Neural progenitor cell (in vitro differentiated cells): ENCODE results near the gene DCUN1D5. TPM values are rescaled to one million over a fixed set of nuclear protein-coding genes. Genes with fewer than 3 reads are reported as not detected.

Source experiments
- DNase-seq: peaks from one replicate; pipeline ENCODE4 v3.0.0-alpha.2; 2016; ENCODE audit warnings: low spot score
- H2AFZ ChIP-seq: fragments of 200-600 bp; sonication (generic); replicated peaks from 2 replicates; pipeline ENCODE4 v1.6.1; 2016; ENCODE audit warnings: antibody characterized with exemption
- H3F3A ChIP-seq: fragments of 200-600 bp; sonication (generic); 2 replicates; pipeline ENCODE4 v1.6.1; 2016; ENCODE audit warnings: antibody characterized with exemption, low read depth
- H3K27ac ChIP-seq: fragments of 200-600 bp; sonication (generic); 2 replicates; pipeline ENCODE4 v1.5.1; 2016; ENCODE audit warnings: mild to moderate bottlenecking
- H3K27me3 ChIP-seq: fragments of 200-600 bp; sonication (generic); 2 replicates; pipeline ENCODE4 v1.6.1; 2016; ENCODE audit warnings: mild to moderate bottlenecking, moderate library complexity
- H3K36me3 ChIP-seq: fragments of 200-600 bp; sonication (generic); 2 replicates; pipeline ENCODE4 v1.5.1; 2016
- H3K4me1 ChIP-seq: fragments of 200-600 bp; sonication (generic); 2 replicates; pipeline ENCODE4 v1.6.1; 2016; ENCODE audit warnings: mixed run types
- H3K4me2 ChIP-seq: fragments of 200-600 bp; sonication (generic); 2 replicates; pipeline ENCODE4 v1.6.1; 2016
- H3K4me3 ChIP-seq: fragments of 200-600 bp; sonication (generic); 2 replicates; pipeline ENCODE4 v1.5.1; 2016
- H3K79me2 ChIP-seq: fragments of 200-600 bp; sonication (generic); 2 replicates; pipeline ENCODE4 v1.6.1; 2016; ENCODE audit warnings: low read depth
- H3K9ac ChIP-seq: fragments of 200-600 bp; sonication (generic); 2 replicates; pipeline ENCODE4 v1.6.1; 2016
- H3K9me3 ChIP-seq: fragments of 200-600 bp; sonication (generic); 2 replicates; pipeline ENCODE4 v1.5.1; 2016; ENCODE audit warnings: low read depth
- H4K20me1 ChIP-seq: fragments of 200-600 bp; sonication (generic); 2 replicates; pipeline ENCODE4 v1.6.1; 2016; ENCODE audit warnings: low read depth
- H3K27ac Mint-ChIP-seq: 3 replicates; pipeline ENCODE4 v1.8.0; 2021; ENCODE audit warnings: mixed read lengths
- H3K27me3 Mint-ChIP-seq: 2 replicates; pipeline ENCODE4 v1.8.0; 2022; ENCODE audit warnings: low read depth, mild to moderate bottlenecking, inconsistent platforms, moderate library complexity, mixed read lengths; ENCODE audit not compliant: insufficient read depth
- H3K36me3 Mint-ChIP-seq: 3 replicates; pipeline ENCODE4 v1.8.0; 2021; ENCODE audit warnings: mixed read lengths
- H3K4me1 Mint-ChIP-seq: 3 replicates; pipeline ENCODE4 v1.8.0; 2021; ENCODE audit warnings: mixed read lengths
- H3K4me3 Mint-ChIP-seq: 3 replicates; pipeline ENCODE4 v1.8.0; 2021; ENCODE audit warnings: mild to moderate bottlenecking, moderate library complexity, mixed read lengths
- H3K9me3 Mint-ChIP-seq: 3 replicates; pipeline ENCODE4 v1.8.0; 2020; ENCODE audit warnings: mixed read lengths
- CTCF ChIP-seq: fragments of 200-600 bp; sonication (generic); IDR thresholded peaks from 2 replicates; pipeline ENCODE4 v1.5.1; 2017; ENCODE audit warnings: antibody characterized with exemption, mild to moderate bottlenecking
- EZH2 ChIP-seq: fragments of 200-600 bp; sonication (generic); IDR thresholded peaks from 2 replicates; pipeline ENCODE4 v1.6.1; 2017; ENCODE audit warnings: antibody characterized with exemption, mild to moderate bottlenecking, moderate library complexity
- EZH2phosphoT487 ChIP-seq: fragments of 200-600 bp; sonication (generic); IDR thresholded peaks from 2 replicates; pipeline ENCODE4 v1.6.1; 2017; ENCODE audit warnings: antibody characterized with exemption
- total RNA-seq: library from RNA; depleted of rRNA; stranded (reverse); fragments of >200 nt; gene quantifications from 2 replicates; pipeline ENCODE4 v1.2.3, GENCODE V29; 2015; ENCODE audit warnings: low replicate concordance

The DCUN1D5 gene
- total RNA-seq, 1 donor from 2014 or later = 75.9 TPM

- TF ChIP-seq EZH2phosphoT487 (no peak), CTCF (no peak), EZH2 (no peak)
- Histone ChIP-seq H3K9ac (no peak overlapping the region), H3K4me1 (no peaks in the 10 kb centered on the region), H3K27ac (no peak overlapping the region), H3K9me3 (no peaks in the 10 kb centered on the region), H3K36me3 (peaks cover 28% of the 10 kb centered on the region), H3K4me2 (no peak overlapping the region), H4K20me1 (no peaks in the 10 kb centered on the region), H3K4me3 (no peak overlapping the region), H3F3A (no peaks in the 10 kb centered on the region), H3K79me2 (peaks cover 47% of the 10 kb centered on the region), H2AFZ (no peak overlapping the region), H3K27me3 (no peaks in the 10 kb centered on the region)
- peaks cover 22% of the 10 kb centered on the region for H3K36me3 Mint-ChIP-seq
- no peaks in the 10 kb centered on the region for H3K9me3 Mint-ChIP-seq
- no peak overlapping the region for H3K4me3 Mint-ChIP-seq
- H3K27me3 Mint-ChIP-seq = no peaks in the 10 kb centered on the region
- H3K27ac Mint-ChIP-seq = no peak overlapping the region
- no peak for DNase-seq
- H3K4me1 Mint-ChIP-seq = no peaks in the 10 kb centered on the region
These were observed 24.8 kb downstream of the DCUN1D5 start for GRCh38 chr11:103067118-103067517.

- H3K79me2 ChIP-seq = no peaks in the 10 kb centered on the region
- H3F3A ChIP-seq = peaks cover 3% of the 10 kb centered on the region
- Mint-ChIP-seq H3K9me3 (no peaks in the 10 kb centered on the region), H3K4me1 (no peaks in the 10 kb centered on the region), H3K4me3 (no peak overlapping the region), H3K27ac (no peak overlapping the region), H3K36me3 (peaks cover 9% of the 10 kb centered on the region), H3K27me3 (no peaks in the 10 kb centered on the region)
- no peak overlapping the region for H3K27ac ChIP-seq
- H4K20me1 ChIP-seq = no peaks in the 10 kb centered on the region
- no peak overlapping the region for H3K4me3 ChIP-seq
- no peak for DNase-seq
- peaks cover 33% of the 10 kb centered on the region for H3K36me3 ChIP-seq
- no peak overlapping the region for H3K4me2 ChIP-seq
- TF ChIP-seq EZH2 (no peak), EZH2phosphoT487 (no peak), CTCF (no peak)
- H3K9me3 ChIP-seq = no peaks in the 10 kb centered on the region
- no peak overlapping the region for H2AFZ ChIP-seq
- H3K4me1 ChIP-seq = no peaks in the 10 kb centered on the region
- no peak overlapping the region for H3K9ac ChIP-seq
- no peaks in the 10 kb centered on the region for H3K27me3 ChIP-seq
These were observed 30.3 kb downstream of the DCUN1D5 start for GRCh38 chr11:103061656-103062055.

GRCh38 chr11:103055221-103055890, 36.6 kb downstream of the DCUN1D5 start:
- no peaks in the 10 kb centered on the region for H3K36me3 ChIP-seq
- H3K4me3 ChIP-seq = no peak overlapping the region
- no peak overlapping the region for H2AFZ ChIP-seq
- TF ChIP-seq EZH2phosphoT487 = no peak
- no peak for TF ChIP-seq EZH2
- peak; percentile 77 for TF ChIP-seq CTCF
- peaks cover 14% of the 10 kb centered on the region for H3F3A ChIP-seq
- no peak overlapping the region for H3K4me3 Mint-ChIP-seq
- H3K4me1 Mint-ChIP-seq = no peaks in the 10 kb centered on the region
- DNase-seq = peak; percentile 61
- peaks cover 3% of the 10 kb centered on the region for H3K36me3 Mint-ChIP-seq
- H4K20me1 ChIP-seq = no peaks in the 10 kb centered on the region
- no peak overlapping the region for H3K27ac Mint-ChIP-seq
- H3K79me2 ChIP-seq = no peaks in the 10 kb centered on the region
- H3K27ac ChIP-seq = no peak overlapping the region
- H3K9me3 Mint-ChIP-seq = no peaks in the 10 kb centered on the region
- H3K9ac ChIP-seq = no peak overlapping the region
- no peaks in the 10 kb centered on the region for H3K9me3 ChIP-seq
- no peaks in the 10 kb centered on the region for H3K4me1 ChIP-seq
- H3K27me3 ChIP-seq = no peaks in the 10 kb centered on the region
- no peak overlapping the region for H3K4me2 ChIP-seq
- no peaks in the 10 kb centered on the region for H3K27me3 Mint-ChIP-seq
